ENCODE results near the gene CHST5.

The CHST5 gene

GRCh38 chr16:75558846-75559401 lies 23.0 kb upstream of the CHST5 start:
- no peak overlapping the region for H3K4me3 ChIP-seq
- H3K36me3 ChIP-seq: no peaks in the 10 kb centered on the region
- H3K4me1 ChIP-seq: peaks cover 0 to 11% (median 5%) of the 10 kb centered on the region in 4 donors
- no peak overlapping the region for H3K27ac ChIP-seq
- H3K9me3 ChIP-seq: no peaks in the 10 kb centered on the region
- no peak for TF ChIP-seq CTCF (IDR thresholded peaks at IDR 0.05)
- intact Hi-C loops (cut with DNase I; ENCODE audit: low total_unique reads): no loop called here
- DNase-seq: no peak
- H3K27me3 ChIP-seq: no peaks in the 10 kb centered on the region

DNA sequence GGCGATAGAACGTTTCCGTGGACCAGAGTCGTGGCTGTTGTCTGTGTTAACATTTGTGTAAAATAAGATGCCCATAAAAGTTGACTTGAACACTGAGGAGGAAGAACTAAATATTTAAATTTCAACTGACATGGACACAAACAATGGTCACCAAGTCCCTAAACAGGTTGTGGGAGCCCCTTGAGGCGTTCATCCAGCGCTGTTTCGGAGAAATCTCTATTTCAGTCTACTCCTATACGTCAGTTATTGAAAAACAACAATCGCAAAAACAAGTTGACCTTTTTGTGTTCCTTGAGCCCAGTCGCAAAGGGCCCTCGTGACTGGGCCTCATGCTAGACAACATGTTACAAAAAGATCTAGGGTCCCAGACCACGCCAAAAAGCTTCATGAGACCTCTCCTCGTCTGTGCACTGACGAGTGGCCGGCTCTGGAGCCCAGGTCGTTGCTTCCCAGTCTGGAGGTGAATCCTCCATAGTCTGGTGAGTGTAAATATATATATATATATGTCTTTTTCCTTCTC lies 20.6 kb upstream of the CHST5 start:
- no peak for DNase-seq
- Histone ChIP-seq H3K36me3 (no peaks in the 10 kb centered on the region), H3K4me1 (peaks cover 0 to 11% (median 5%) of the 10 kb centered on the region in 4 donors), H3K27ac (peak overlapping the region; percentile 84 to 87), H3K9me3 (no peaks in the 10 kb centered on the region), H3K4me3 (peak overlapping the region; percentile 69 to 82), H3K27me3 (no peaks in the 10 kb centered on the region)
- intact Hi-C loops (cut with DNase I; ENCODE audit: low total_unique reads): no loop called here
- TF ChIP-seq CTCF (IDR thresholded peaks at IDR 0.05): no peak

- Histone ChIP-seq H3K4me3 (peak within 1 kb of the TSS; percentile 69 to 82), H3K9me3 (no peaks in the 10 kb centered on the region), H3K36me3 (no peaks in the 10 kb centered on the region), H3K27ac (peak within 1 kb of the TSS; percentile 84 to 87), H3K27me3 (no peaks in the 10 kb centered on the region), H3K4me1 (peaks cover 0 to 11% (median 5%) of the 10 kb centered on the region in 4 donors)
- intact Hi-C loops (cut with DNase I; ENCODE audit: low total_unique reads): no loop called here
- peak; percentile 99 for DNase-seq
- no peak for TF ChIP-seq CTCF (IDR thresholded peaks at IDR 0.05)
Measured at GRCh38 chr16:75555707-75556430, 20.0 kb upstream of the CHST5 start, which contains the start of gene TMEM231. Gene TMEM231 (minus strand): TSS chr16:75556252. CDS start chr16:75556209, 43 bp downstream.

DNA sequence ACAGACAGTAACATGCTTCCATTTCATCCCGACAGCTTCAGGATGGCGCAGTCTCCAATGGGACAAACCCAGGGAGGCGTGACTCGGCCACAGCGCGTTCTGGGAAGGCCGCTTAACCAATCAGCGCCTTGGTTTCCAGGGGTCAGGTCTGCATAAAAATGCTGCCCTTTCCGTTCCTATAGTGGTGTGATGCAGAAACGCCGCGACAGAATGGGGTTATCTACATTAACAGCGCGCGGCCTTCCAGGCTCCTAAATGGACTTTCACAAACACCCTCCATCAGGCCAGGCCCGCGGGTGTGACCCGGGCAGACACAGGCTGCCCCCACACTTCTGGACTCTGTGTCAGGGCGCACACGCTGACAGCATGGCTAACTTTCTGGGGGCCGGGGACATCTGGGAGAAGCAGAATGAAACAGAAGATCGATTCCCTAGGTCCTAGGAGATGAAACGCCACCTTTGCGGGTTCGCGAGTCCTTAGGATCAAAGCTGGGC lies 19.4 kb upstream of the CHST5 start:
- intact Hi-C loops (cut with DNase I; ENCODE audit: low total_unique reads): no loop called here
- Histone ChIP-seq H3K9me3 (no peaks in the 10 kb centered on the region), H3K27me3 (no peaks in the 10 kb centered on the region), H3K36me3 (no peaks in the 10 kb centered on the region), H3K27ac (peak overlapping the region; percentile 84 to 87), H3K4me1 (peaks cover 0 to 11% (median 5%) of the 10 kb centered on the region in 4 donors), H3K4me3 (peak overlapping the region; percentile 69 to 82)
- no peak for TF ChIP-seq CTCF (IDR thresholded peaks at IDR 0.05)
- peak; percentile 76 to 86 for DNase-seq

DNA sequence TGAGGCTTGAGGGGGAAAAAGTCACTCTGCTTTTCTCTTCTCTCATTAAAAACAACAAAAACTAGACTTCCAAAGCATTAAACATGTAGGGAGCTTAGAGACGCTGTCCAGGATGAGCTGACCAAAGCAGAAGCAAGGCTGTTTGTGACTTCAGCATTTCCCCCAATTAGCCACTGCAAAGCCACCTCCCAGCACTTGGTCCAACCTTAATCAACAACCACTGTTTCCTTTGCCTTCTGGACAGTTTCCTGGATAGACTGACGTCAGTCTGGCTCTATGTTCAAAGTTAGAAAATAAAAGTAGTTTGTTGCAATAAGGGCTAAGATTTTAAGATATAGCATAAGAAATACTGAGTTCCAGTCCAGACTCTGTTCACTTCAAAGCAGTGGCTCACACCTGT lies 17.0 kb upstream of the CHST5 start:
- TF ChIP-seq CTCF (IDR thresholded peaks at IDR 0.05): no peak
- DNase-seq: no peak
- Histone ChIP-seq H3K27me3 (no peaks in the 10 kb centered on the region), H3K36me3 (no peaks in the 10 kb centered on the region), H3K9me3 (no peaks in the 10 kb centered on the region), H3K4me3 (no peak overlapping the region), H3K27ac (no peak overlapping the region), H3K4me1 (peaks cover 0 to 11% (median 5%) of the 10 kb centered on the region in 4 donors)
- intact Hi-C loops (cut with DNase I; ENCODE audit: low total_unique reads): no loop called here
